ENCODE data around the gene PRDM4.

The PRDM4 gene

DNA sequence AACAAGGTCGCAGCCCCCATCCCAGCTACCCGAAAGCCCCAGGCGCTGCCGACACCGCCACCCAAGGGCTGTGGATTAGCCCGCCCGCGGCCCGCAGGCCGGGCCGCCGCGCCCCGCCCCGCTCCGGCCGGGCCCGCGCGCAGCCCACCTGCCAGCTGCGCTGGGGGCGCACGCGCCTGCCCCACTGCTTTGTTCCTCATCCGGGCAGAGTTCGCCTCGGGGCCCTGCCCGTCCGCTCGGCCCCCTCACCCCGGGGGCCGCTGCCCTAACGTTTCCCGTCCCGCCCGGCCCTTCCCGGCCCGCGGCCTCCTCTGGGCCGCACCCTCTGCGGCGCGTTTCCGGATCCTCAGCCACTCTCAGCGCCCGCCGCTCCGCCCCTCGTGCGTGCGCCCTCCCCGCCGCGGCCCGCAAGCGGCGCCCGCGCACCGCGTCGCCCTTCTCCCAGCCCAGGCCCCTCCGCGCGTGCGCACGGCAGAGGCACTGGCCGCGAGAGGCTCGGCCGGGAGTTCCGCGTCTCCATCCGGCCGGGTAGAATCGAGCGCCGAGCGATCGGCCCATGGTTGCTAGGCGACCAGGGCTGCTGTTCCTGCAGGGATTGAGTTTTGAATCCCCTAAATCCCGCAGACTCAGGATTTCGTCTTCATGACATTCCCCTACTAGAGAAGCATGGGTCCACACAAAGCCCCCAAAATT lies at the start of gene PRDM4:
TSS of gene PRDM4 (minus strand) at position 329 of the 693 bp plus-strand sequence. CDS start 622 bp downstream, outside the sequence.
- peak; percentile 69 for DNase-seq

DNA sequence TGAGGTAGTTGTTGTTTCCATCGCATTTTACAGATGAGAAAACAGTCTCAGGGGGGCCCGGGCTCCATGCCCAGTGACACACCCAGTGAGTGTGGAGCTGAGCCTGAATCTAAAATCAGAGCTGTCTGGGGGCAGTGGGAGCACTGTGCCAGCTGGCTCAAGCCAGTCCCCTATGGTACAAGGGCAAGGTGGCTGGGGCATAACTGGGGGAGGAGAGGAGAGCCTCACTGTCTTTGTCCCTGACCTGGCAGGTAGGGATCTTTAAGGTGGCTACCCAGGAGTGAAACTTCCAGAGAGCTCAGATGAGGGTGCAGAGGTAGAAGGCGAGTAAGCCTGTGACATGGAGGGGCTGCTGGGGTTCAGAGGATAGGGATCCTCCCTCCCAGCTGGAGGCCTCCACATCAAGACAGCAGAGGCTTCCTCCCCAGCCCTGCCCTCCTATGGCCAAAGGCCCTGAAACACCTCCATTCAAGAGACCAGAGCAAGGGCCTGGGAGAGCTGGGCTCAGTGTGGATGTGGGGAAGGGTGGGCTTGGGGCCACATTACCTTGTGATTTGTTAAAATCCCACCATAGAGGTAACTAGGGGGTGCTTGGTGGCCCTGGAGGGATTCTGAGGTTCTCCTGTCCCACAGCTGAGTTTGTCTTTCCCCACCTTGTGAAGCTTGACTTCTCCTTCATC lies 46.7 kb upstream of the PRDM4 start:
- DNase-seq = no peak

GRCh38 chr12:107805488-107806180 lies 44.7 kb upstream of the PRDM4 start:
- DNase-seq = no peak

- no peak for DNase-seq
Observed at GRCh38 chr12:107803092-107803491, 42.2 kb upstream of the PRDM4 start.

GRCh38 chr12:107801150-107801549 lies 40.2 kb upstream of the PRDM4 start:
- no peak for DNase-seq

GRCh38 chr12:107798580-107798979 lies 37.6 kb upstream of the PRDM4 start:
- no peak for DNase-seq

DNA sequence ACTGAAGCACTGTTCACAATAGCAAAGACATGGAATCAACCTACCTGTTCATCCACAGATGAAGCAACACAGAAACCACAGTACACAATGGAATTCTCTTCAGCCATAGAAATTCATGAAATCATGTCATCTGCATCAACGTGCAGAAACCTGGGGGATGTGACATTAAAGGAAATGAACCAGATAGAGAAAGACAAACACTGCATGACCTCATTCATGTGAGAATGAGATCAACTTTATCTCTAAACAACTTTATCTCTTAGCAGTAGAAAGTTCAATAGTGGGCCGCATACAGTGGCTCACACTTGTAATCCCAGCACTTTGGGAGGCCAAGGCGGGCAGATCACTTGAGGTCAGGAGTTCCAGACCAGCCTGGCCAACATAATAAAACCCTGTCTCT lies 33.5 kb upstream of the PRDM4 start:
- no peak for DNase-seq

- no peak for DNase-seq
Observed at GRCh38 chr12:107791465-107792089, 30.6 kb upstream of the PRDM4 start.

DNA sequence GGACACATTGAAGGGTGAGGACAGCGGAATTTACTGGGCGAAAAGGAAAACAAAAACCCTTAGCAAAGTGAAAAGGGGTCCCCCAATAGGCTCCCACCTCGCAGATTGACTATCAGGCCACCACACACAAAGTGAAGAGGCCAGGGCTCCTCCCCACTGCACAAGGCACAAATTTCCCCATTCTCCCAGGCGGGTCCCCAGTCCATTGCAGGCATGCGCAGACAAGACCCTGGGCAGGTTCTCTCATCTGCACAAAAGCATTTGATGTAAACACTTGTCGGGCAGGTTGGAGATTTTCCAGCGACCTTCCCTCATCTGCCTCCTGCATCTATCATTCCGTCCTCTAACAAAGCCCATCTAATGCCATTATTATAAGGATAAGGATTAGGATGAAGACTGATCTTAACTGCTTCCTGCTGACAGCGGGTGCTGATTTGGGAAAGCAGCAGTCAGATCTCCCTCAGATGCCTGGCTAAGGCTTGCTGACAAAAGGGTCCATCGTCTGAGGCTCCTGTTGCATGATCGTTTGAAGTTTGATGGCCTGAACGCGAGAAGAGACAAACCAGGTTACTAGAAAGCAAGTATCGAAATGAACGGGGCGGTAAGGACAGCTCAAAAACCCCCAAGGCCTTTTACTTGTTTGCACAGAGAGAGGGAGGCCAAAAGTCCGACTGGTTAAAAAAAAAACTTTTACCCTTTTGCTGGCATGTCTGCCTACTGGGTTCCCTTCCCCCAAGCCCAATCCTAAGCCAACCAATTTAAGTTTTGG lies 27.9 kb upstream of the PRDM4 start:
- DNase-seq = no peak

DNA sequence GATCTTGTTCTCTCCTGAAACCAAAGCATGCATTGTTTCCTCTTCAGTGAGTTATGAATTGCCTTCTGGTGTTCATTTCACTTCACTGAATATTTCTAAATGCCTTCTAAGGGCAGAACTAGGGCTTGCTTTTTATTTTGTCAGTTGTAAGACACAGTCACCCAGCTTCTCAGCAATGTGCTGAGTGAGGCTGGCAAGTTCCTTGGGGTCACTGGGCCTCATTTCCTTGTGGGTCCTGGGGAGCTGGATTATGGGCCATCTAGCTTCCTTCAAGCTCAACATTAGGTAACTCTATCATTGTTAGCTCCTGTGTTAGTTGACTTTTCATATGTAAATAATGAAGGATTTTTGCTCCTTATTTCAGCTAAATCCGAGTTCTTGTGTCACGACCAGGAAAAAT lies 27.3 kb upstream of the PRDM4 start:
- DNase-seq = no peak

GRCh38 chr12:107783406-107784376 lies 22.8 kb upstream of the PRDM4 start:
- no peak for DNase-seq

GRCh38 chr12:107782067-107782466 lies 21.1 kb upstream of the PRDM4 start:
- no peak for DNase-seq

- DNase-seq = no peak
Observed at GRCh38 chr12:107780298-107780697, 19.4 kb upstream of the PRDM4 start.

DNA sequence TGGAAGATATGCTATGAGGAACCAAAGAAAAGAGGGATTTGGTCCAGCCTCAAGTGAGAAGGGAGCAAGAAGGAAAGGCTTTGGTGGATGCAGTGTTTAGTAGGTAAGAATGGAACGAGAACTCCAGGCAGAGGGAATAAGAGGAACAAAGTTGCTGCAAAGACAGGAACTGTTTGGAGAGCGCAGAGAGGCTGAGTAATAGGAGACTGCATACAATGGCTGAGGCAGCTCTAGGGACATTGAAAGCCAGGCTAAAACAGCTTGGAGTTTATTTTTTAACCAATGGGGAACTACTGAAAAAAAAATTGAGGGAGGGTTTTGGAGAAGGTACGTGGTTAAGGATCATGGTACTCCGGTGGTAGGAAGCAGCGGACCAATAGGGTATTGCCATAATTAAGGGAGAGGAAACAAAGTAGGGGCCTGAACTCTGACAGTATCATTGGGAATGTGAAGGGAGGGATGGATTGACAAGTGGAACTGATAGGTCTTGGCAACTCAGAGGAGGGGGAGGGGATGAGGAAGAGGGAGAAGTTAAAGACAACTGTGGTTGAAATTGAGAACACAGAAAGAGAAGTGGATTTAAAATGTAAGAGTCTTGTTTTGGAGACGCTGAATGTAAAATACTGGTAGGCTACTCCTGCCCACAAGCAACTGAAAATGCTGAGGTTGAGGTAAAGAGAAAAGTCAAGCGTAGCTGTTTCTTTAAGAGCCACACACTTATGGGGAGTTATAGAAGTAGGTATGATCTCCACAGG lies 18.3 kb upstream of the PRDM4 start:
- DNase-seq = no peak

GRCh38 chr12:107778383-107779025 lies 17.6 kb upstream of the PRDM4 start:
- DNase-seq = no peak

- DNase-seq = no peak
Observed at GRCh38 chr12:107776171-107776570, 15.2 kb upstream of the PRDM4 start.

DNA sequence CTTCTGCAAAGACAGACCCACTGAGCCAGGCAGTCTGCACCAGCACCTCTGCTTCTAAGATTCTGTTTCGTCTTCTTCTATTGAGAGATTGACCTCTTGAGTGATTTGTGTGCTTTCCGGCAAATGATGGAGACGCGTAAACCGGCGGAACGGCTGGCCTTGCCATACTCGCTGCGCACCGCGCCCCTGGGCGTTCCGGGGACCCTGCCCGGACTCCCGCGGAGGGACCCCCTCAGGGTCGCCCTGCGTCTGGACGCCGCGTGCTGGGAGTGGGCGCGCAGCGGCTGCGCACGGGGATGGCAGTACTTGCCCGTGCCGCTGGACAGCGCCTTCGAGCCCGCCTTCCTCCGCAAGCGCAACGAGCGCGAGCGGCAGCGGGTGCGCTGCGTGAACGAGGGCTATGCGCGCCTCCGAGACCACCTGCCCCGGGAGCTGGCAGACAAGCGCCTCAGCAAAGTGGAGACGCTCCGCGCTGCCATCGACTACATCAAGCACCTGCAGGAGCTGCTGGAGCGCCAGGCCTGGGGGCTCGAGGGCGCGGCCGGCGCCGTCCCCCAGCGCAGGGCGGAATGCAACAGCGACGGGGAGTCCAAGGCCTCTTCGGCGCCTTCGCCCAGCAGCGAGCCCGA lies 14.3 kb upstream of the PRDM4 start:
- DNase-seq = no peak

GRCh38 chr12:107774349-107775029 lies 13.6 kb upstream of the PRDM4 start, which contains the start of gene ASCL4:
ASCL4 (plus strand) TSS chr12:107774704; CDS start chr12:107775219, 515 bp downstream.
- no peak for DNase-seq

- DNase-seq = no peak
Observed at GRCh38 chr12:107767466-107767865, 6.5 kb upstream of the PRDM4 start.

Measured in GOT3 (cell line).